Ectodermal cell (in vitro differentiated cells): ENCODE measurements around the gene MEF2C.

Source experiments
- H3K27ac ChIP-seq: 2 replicates; pipeline ENCODE4 v1.7.0; 2013; ENCODE audit warnings: mild to moderate bottlenecking, low read depth, low read length; ENCODE audit not compliant: insufficient read depth, poor library complexity, severe bottlenecking
- H3K27me3 ChIP-seq: 2 replicates; pipeline ENCODE4 v1.7.0; 2013; ENCODE audit warnings: mild to moderate bottlenecking, low read length; ENCODE audit not compliant: insufficient read depth, control insufficient read depth, poor library complexity, severe bottlenecking
- H3K36me3 ChIP-seq: one replicate; pipeline ENCODE4 v1.7.0; 2013; ENCODE audit warnings: low read length; ENCODE audit not compliant: control insufficient read depth, insufficient read depth
- H3K4me1 ChIP-seq: one replicate; pipeline ENCODE4 v1.7.0; 2013; ENCODE audit warnings: low read length; ENCODE audit not compliant: control insufficient read depth, insufficient read depth
- H3K4me3 ChIP-seq: 2 replicates; pipeline ENCODE4 v1.7.0; 2013; ENCODE audit warnings: low read depth, low read length, control low read depth; ENCODE audit not compliant: insufficient read depth
- H3K9me3 ChIP-seq: 2 replicates; pipeline ENCODE4 v1.7.0; 2013; ENCODE audit warnings: mild to moderate bottlenecking, low read length, moderate library complexity; ENCODE audit not compliant: control insufficient read depth
- WGBS, 2 experiments: methylation state at CpG; one replicate each; pipeline ENCODE4 v1.1.7; 2013; ENCODE audit warnings: missing lambda C conversion rate in 2 of 2; 5-methylcytosine and 5-hydroxymethylcytosine counted together

The MEF2C gene

GRCh38 chr5:88792144-88792840 lies 90.7 kb downstream of the MEF2C start:
- WGBS, 2 experiments, result 93% methylated on average over 2 of the region's 2 CpGs; no CpG with 5 or more reads in 1 of the 2 experiments
- Histone ChIP-seq H3K27ac (no peak overlapping the region), H3K36me3 (no peaks in the 10 kb centered on the region), H3K4me1 (no peaks in the 10 kb centered on the region), H3K27me3 (no peaks in the 10 kb centered on the region), H3K4me3 (no peak overlapping the region), H3K9me3 (no peaks in the 10 kb centered on the region)

- Histone ChIP-seq H3K4me3 (no peak overlapping the region), H3K9me3 (no peaks in the 10 kb centered on the region), H3K4me1 (peaks cover 19% of the 10 kb centered on the region), H3K36me3 (no peaks in the 10 kb centered on the region), H3K27me3 (no peaks in the 10 kb centered on the region), H3K27ac (no peak overlapping the region)
- 91 to 97% methylated on average over 3 of the region's 3 CpGs for WGBS, 2 experiments
Measured at GRCh38 chr5:88787856-88788255, 95.1 kb downstream of the MEF2C start.

GRCh38 chr5:88786789-88787188 lies 96.2 kb downstream of the MEF2C start:
- Histone ChIP-seq H3K4me3 (no peak overlapping the region), H3K27ac (no peak overlapping the region), H3K36me3 (no peaks in the 10 kb centered on the region), H3K9me3 (no peaks in the 10 kb centered on the region), H3K4me1 (peaks cover 19% of the 10 kb centered on the region), H3K27me3 (no peaks in the 10 kb centered on the region)
- 100% methylated on average over 1 of the region's 2 CpGs; no CpG with 5 or more reads in 1 of the 2 experiments for WGBS, 2 experiments

GRCh38 chr5:88785746-88786565 lies 97.0 kb downstream of the MEF2C start:
- Histone ChIP-seq H3K36me3 (no peaks in the 10 kb centered on the region), H3K27me3 (no peaks in the 10 kb centered on the region), H3K9me3 (no peaks in the 10 kb centered on the region), H3K4me1 (peaks cover 19% of the 10 kb centered on the region), H3K4me3 (no peak overlapping the region), H3K27ac (peak overlapping the region; percentile 41)
- 60 to 61% methylated on average over 5 to 7 of the region's 7 CpGs for WGBS, 2 experiments

GRCh38 chr5:88782571-88782970 lies 100.4 kb downstream of the MEF2C start:
- H3K4me3 ChIP-seq, result no peak overlapping the region
- H3K36me3 ChIP-seq, result no peaks in the 10 kb centered on the region
- no peak overlapping the region for H3K27ac ChIP-seq
- H3K4me1 ChIP-seq, result peaks cover 19% of the 10 kb centered on the region
- no peaks in the 10 kb centered on the region for H3K27me3 ChIP-seq
- H3K9me3 ChIP-seq, result no peaks in the 10 kb centered on the region
- 91 to 97% methylated on average over 4 of the region's 4 CpGs for WGBS, 2 experiments

DNA sequence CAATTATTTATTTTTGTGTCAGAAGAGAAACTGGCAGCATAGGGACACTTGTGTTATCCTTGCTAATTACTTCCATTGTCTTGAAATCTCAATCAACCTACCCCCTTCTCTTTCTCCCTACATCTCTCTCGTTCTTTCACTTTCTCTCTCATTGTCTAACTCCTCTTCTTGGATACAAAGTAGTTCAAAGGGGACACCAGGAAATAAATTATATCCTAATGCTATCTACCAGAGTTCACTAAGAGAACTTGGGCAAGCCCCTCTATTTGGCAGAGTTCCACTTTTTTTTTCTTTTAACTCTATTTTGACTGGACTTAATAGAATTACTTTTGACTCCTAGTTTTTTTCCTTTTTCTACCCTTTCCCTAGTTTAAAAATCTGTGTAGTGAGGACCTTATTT lies 102.2 kb downstream of the MEF2C start:
- Histone ChIP-seq H3K9me3 (no peaks in the 10 kb centered on the region), H3K27ac (no peak overlapping the region), H3K4me3 (no peak overlapping the region), H3K36me3 (no peaks in the 10 kb centered on the region), H3K27me3 (no peaks in the 10 kb centered on the region), H3K4me1 (peaks cover 13% of the 10 kb centered on the region)
- WGBS, 2 experiments, result 78 to 90% methylated on average over 1 of the region's 1 CpG

DNA sequence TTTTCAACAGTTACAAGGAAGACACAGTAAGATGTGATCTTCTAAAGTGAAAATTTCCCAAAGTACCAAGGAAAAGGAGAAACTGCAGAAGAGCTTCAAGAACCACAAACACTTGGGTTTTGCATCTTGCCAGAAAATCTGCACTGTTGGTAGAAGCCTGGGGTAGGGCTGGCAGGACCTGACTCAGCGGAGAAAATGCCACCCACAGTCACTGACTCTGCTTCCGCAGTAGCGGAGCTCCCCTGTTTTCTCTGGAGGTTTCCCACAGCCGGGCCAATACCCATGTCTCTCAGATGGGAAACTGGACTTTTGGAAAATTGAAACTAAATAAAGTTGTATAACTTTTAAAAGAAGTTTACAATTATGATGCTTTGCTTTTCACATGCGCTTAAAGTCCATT lies 104.2 kb downstream of the MEF2C start:
- H3K27ac ChIP-seq, result no peak overlapping the region
- no peak overlapping the region for H3K4me3 ChIP-seq
- H3K36me3 ChIP-seq, result no peaks in the 10 kb centered on the region
- WGBS, 2 experiments, result 84 to 93% methylated on average over 4 to 5 of the region's 5 CpGs
- no peaks in the 10 kb centered on the region for H3K4me1 ChIP-seq
- no peaks in the 10 kb centered on the region for H3K27me3 ChIP-seq
- H3K9me3 ChIP-seq, result no peaks in the 10 kb centered on the region

DNA sequence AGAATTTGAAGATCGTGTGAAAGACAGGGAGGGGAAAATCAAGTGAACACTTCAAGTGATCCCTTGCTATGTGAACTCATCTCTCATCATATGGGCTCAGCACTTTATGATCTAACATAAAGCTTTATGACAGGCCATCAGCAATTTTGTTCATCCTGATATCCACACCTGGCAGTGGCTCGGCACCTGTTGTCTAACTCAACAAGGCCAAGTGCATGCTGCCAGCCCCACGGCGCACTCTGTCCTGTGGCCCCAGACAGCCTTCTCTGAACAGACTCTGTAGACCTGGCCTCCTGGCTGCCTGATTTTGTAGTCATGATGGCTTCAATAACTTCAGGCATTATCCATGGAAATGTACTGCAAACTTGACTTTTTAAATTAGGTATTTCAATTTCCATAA lies 106.3 kb downstream of the MEF2C start:
- Histone ChIP-seq H3K4me1 (no peaks in the 10 kb centered on the region), H3K27me3 (no peaks in the 10 kb centered on the region), H3K4me3 (no peak overlapping the region), H3K36me3 (no peaks in the 10 kb centered on the region), H3K9me3 (no peaks in the 10 kb centered on the region), H3K27ac (no peak overlapping the region)
- 95 to 96% methylated on average over 4 of the region's 4 CpGs for WGBS, 2 experiments

- no peak overlapping the region for H3K4me3 ChIP-seq
- H3K27ac ChIP-seq, result no peak overlapping the region
- H3K27me3 ChIP-seq, result no peaks in the 10 kb centered on the region
- H3K9me3 ChIP-seq, result no peaks in the 10 kb centered on the region
- 76 to 82% methylated on average over 4 to 5 of the region's 5 CpGs for WGBS, 2 experiments
- H3K4me1 ChIP-seq, result no peaks in the 10 kb centered on the region
- H3K36me3 ChIP-seq, result no peaks in the 10 kb centered on the region
Measured at GRCh38 chr5:88772831-88773230, 110.2 kb downstream of the MEF2C start.

- no peak overlapping the region for H3K27ac ChIP-seq
- no peak overlapping the region for H3K4me3 ChIP-seq
- no peaks in the 10 kb centered on the region for H3K4me1 ChIP-seq
- no peaks in the 10 kb centered on the region for H3K27me3 ChIP-seq
- WGBS, 2 experiments, result 95 to 97% methylated on average over 3 of the region's 3 CpGs
- H3K36me3 ChIP-seq, result no peaks in the 10 kb centered on the region
- no peaks in the 10 kb centered on the region for H3K9me3 ChIP-seq
Measured at GRCh38 chr5:88772047-88772446, 110.9 kb downstream of the MEF2C start.
